Activated CD8-positive, alpha-beta memory T cell treated with anti-CD3 and anti-CD28 coated beads, Interleukin-2, amount 50 U/mL, for 24 hours (primary cell): Measurements from ENCODE around the gene PRF1.
A peak's percentile ranks its signal among the peaks of the same experiment; 100 is the strongest.
"Not testable (repeated sequence)": the region's sequence is repeated elsewhere in the genome, so short reads cannot be mapped to it uniquely, and the experiment has no call there.

Experiments used
- DNase-seq: peaks from one replicate; pipeline ENCODE4 v3.0.0-alpha.2; 2020; ENCODE audit errors: extremely low read depth

PRF1 gene

DNA sequence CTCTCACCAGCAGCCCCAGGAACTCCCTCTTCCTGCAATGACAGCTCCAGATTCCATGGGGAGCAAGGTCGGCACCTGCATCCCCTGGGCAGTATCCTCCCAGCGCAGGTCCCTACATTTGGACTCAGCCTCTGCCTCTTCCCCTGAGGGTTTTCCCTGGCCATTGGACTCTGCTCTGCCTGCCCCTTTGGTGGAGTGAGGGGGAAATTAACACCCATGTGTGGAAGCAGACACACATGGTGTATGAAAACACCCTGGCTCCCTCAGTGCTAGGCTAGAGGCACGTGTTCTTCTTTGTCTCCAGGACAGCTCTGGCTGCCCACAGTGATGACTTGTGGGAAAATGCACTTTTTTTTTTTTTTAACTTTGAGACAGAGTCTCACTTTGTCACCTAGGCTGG is 8.4 kb downstream of the PRF1 start:
- no peak for DNase-seq

DNA sequence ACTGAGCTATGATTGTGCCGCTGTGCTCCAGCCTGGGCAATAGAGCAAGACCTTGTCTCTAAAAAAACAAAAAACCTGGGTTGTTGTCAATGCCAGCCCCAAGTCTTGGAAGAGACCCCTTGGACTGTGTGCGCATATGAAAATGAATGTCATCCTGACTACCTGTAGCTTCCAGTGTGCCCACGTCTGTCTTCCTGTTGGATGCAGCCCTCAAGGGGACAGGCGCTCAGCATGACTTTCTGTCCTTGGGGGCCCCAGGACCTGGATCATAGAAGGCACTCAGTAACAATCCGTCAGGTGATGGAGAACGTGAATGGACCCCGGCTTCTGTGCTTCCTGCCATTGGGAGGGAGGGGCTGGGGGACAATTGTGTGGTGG is 9.0 kb downstream of the PRF1 start:
- no peak for DNase-seq

DNA sequence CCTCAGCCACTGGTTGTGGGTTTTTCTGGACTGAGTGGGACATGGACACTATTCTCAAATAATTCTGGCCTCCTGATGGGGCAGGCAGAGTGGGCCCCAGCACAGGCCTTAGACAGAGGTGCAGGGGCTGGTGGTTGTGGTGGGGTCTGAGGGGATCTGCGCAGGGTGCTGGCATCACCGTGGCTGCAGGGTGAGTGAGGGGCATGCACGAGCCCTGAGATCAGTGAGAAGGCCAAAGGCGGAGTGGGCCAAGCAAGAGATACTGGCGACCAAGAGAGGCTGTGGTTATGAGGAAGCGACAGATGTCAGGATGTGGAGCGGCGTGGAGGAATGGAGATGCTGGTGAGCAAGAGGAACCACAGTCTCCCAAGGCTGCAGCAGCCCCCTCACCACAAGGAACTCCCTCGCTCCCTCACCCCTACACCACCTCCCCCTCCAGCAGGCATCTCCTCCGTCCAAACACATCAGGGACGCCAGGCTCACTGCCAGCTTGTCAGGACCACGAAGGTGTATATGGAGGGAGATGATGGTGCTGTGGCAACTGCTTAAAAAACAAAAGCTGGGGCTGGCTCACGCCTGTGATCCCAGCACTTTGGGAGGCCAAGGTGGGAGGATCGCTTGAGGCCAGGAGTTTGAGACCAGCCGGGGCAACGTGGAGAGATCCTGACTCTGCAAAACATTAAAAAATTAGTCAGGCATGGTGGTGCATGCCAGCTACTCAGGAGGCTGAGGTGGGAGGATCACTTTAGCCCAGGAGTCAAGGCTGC is 9.6 kb downstream of the PRF1 start:
- no peak for DNase-seq

GRCh38 chr10:70592186-70592735 is 10.3 kb downstream of the PRF1 start:
- DNase-seq, result no peak

DNA sequence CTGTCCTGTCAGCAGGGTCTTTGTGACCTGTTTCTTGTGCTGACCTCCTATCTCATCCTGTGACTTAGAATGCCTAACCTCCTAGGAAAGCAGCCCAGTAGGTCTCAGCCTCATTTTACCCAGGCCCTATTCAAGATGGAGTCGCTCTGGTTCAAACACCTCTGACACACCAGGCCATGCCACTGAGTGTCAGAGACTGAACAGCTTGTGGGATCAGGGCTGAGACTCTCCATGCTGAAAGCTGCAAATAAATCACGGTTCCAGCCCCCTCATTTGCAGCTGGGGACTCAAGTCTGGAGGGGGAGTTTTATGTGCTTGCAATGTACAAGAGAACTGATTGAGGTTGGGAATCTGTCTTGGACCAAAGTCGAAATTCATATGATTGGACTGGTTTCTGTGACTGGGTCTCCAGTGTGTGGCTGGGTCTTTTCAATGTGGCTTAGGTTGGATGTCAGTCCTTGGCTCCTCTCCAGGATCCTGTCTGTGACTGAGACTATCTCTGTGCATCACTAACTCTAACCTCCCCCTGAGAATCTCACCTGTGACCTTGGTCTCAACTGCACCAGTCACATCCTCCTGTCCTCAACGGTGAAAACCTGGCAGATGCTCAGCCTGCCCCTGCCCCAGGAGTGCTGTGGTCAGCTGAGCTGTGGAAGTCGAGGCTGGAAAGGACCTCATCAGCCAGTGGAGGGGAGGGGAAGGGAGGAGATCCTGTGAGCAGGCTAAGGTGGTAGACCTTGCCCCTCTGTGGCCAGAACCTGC is 11.7 kb downstream of the PRF1 start:
- no peak for DNase-seq

- no peak for DNase-seq
These were observed 12.5 kb downstream of the PRF1 start for GRCh38 chr10:70589762-70590654.

DNA sequence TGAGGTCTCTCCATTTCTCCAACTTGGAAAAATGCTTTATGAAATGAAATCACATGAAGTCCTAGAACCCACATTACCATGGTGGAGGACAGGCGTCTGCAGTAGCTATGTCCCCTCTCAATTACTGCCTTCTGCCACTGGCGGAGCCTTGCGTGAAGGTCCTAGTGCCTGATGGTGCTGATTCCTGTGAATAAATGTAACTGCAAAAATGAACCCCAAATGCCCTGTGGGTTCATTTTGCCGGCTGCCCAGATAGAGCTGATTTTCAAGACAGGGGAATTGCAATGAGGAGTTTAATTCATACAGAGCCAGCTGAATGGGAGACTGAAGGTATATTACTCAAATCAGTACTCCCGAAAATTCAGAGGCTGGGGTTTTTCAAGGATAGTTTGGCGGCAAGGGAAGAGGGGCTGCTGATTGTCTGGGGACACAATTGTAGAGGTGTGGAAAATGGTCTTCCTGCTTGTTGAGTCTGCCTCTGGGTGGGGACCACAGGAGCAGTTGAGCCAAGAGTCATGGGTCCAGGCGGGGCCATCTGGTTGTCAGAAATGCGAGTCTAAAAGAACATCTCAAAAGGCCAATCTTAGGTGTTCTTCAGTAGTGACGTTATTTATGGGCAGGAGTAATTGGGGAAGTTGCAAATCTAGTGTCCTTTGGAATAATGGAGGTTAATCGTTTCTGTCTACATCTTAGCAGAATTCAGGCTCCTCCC is 13.5 kb downstream of the PRF1 start:
- DNase-seq, result no peak

- no peak for DNase-seq
These were observed 14.3 kb downstream of the PRF1 start for GRCh38 chr10:70588255-70588654.

DNA sequence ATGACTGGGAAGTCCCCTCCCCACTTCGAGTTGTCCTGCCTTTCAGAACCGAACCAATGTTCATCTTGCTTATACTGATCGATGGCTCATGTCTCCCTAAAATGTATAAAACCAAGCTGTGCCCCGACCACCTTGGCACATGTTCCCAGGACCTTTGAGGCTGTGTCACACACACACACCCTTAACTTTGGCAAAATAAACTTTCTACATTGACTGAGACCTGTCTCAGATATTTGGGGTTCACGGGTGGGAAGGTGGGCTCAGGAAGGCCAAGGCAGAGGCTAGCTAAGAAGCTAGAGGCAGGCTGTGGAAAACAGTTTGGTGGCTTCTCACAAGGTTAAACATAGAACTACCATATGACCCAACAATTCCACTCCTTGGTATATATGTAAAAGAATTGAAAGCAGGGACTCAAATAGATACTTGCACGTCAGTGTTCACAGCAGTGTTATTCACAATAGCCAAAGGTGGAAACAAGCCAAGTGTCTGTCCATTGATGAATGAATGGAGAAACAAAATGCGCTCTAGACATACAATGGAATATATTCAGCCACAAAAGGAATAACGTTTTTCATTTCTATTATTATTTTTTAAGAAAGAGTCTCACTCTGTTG is 15.4 kb downstream of the PRF1 start:
- DNase-seq, result no peak

GRCh38 chr10:70586348-70586930 is 16.1 kb downstream of the PRF1 start:
- DNase-seq, result no peak

DNA sequence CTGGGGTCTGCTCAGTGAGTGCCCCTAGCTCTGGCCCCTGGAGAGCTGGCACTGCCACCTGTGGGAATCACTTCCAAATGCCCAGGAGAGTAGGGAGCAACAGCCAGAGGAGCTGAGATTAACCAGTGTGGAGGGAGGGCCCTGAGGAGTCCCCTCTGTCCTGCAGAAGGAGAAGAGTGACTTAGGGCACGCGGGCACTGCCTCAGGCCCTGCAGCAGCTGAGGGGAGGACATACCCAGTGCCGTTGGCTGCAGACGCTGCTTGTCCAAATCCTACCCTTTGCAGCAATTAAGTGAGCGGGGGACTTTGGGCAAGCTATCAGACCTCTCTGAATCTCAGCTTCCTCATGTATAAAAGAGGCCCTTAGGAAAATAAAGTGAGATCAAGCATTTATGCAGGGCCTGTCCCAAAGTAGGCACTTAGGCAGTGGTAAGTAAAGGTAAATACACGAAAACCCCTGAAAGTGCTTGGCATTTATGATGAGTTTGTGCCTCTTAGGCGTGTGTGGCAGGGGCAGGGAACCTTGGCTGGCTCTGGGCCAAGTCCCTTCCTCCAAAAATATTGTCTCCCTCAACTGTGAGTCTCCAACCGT is 16.9 kb downstream of the PRF1 start:
- DNase-seq, result no peak

DNA sequence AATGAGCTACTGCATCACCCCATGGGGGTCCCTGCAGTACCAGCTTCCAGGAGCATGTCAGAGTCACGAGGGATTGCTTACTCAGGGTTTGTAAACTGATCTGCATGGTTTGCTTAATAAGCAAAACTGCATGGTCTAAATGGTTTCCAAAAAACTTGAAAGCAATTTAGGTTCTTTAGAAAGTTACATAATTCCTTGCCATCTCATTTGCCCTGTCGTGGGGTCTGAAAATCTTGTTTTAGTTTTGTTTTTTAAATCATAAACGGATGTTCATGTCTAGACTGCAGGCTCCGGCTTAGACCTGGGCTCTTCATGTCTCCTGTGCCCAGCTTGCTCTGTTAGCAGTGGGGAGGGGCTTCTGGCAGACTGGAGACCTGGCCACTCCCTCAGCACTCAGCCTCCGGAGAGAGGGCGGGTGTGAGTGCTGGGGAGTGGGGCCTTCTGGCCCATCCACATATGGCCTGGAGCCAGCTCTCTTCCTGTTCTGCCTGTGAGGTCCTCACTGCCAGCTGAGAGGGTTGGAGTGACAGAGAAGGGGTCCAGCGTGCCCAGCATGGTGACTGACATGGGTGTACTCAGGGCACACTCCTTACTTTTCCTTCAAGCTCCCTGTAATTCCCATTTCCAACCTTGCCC is 17.5 kb downstream of the PRF1 start:
- DNase-seq, result no peak

DNA sequence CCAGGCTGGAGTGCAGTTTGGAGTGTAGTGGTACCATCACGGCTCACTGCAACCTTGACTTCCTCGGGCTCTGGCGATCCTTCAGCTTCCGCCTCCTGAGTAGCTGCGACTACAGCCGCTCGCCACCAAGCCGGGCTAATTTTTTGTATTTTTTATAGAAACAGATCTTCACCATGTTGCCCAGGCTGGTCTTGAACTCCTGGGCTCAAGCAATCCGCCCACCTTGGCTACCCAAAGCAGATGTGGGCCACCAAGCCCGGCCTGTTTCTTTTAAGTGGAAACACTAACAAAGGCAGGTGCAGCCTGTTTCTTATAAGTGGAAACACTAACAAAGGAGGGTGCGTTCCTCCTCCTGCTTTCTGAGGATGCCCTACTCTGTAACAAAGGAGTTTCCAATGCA is 18.2 kb downstream of the PRF1 start:
- no peak for DNase-seq

DNA sequence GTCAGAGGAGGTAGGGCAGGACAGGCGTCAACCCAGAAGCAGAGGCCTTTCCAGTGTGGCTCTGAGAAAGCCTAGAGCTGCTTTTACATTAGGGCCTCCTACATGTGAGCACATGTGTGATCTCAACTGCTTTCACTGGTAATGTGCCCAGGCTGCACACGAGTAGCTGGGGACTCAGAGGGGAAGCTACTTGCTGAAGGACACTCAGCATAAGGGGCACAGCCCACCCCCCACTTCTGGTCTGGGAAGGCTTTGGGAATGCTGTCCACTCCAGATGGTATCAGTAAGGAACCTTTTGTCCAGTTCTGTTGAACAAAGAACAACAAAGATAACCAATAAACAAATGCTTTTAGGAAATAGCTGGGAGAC is 18.9 kb downstream of the PRF1 start:
- DNase-seq, result no peak

DNA sequence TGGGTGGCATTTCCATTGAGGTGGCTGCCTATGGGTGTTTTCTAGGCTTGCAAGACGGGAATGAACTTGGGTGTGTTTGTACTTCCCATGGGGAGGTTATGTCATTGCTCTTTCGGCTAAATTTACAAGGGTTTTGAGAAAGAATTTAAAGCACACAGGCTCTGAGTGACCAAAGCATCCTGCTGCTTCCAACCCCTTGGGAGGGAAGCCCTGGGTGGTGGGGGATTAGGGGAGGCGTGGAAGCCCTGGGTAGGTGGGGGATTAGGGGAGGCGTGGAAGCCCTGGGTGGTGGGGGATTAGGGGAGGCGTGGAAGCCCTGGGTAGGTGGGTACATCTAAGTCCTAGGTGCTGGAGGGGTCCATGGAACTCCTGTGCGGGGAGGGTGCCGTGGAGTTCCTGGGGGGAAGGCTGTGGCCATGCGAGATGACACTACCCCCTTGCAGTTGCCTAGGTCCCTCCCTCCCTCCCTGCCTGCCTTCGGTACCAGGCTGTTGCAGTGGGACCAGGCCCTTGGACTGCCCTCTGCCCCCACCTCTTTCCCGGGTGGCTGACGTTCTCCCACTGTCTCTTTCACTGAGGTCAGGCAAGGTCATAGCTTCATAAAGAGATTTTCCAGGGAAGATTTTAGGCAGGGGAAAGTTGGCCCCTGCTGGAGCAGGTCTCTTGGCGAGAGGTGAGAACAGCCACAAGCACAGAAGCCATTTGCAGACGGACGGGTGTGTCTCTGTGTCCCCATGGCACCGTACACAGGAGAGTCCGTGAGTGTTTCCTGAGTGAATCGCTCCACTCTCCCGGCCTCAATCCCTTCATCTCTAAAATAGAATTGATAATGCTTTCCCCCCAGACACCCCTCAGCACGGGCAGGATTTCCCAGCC is 19.5 kb downstream of the PRF1 start:
- no peak for DNase-seq

GRCh38 chr10:70581176-70581575 is 21.4 kb downstream of the PRF1 start:
- DNase-seq, result not testable (repeated sequence)

DNA sequence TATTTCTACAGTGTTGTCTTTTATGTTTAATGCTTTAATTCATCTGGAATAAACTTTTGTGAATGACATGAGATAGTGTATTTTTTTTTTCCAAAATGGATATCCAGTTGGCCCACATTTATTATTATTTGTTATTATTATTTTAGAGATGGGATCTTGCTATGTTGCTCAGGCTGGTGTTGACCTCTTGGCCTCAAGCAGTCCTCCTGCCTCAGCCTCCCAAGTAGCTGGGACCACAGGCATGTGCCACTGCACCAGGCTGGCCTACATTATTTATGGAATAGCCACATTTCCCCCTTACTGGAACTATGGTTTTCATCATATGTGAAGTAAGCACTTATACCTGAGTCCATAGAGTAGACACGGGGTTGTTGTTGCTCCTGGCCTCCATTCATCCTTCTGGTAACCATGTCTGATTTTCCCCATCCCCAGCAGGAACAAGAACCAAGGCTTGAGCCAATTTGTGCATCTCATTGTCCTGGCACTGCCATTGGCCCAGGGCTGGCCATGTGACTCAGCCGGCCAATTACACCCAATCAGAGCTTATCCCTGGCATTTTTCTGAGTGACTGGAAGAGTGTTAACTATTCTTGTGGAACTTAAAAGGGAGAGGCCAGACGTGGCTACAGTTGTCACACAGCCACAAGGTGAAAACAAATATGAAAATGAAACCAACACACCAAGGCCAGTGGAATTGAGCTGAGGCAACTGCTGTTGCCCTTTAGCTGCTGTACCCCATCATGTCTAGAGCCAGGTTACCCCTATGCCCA is 23.1 kb downstream of the PRF1 start:
- DNase-seq, result no peak

DNA sequence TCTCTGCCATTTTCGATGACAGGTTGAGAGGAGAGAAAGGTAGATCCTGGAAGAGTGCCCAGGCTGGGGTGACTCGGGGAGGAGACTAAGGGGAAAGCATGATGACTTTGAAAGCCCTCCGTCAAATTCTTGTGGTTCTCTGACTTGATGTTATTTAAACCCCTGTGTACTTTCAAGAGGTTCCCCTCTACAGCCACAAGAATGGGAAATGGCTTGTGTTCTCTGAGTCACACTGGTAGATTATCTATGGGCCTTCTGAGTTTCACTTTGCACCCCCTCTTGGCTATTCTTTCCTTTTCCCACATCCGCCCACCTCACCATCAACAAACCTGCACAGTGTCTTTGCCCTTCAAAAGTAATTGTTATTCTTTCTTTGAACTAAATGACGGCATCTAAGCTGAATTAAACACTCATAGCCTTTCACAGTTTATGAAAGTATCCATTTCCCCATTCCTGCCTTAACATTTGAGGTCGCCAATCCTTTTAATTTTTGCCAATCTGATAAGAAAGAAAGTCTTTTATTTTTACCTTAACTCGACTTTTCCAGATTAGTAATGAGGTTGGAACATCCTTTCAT is 24.1 kb downstream of the PRF1 start:
- DNase-seq, result peak; percentile 45
